Muscle of back (tissue), 11 donors: ENCODE results near the gene MYH14. TPM values are rescaled to one million over a fixed set of nuclear protein-coding genes. Genes with fewer than 3 reads are reported as not detected.

Source experiments
- DNase-seq, 3 donors: peaks; one replicate each; pipeline versions ENCODE4 v3.0.0 to v3.0.0-alpha.2; 2013
- polyA plus RNA-seq, 10 donors: library from polyadenylated mRNA; unstranded; fragments of 120-200 nt; gene quantifications; one replicate each; pipeline ENCODE4 v1.2.1, GENCODE V29; 2013; ENCODE audit not compliant: insufficient read length in 10 of 10

MYH14 gene
- polyA plus RNA-seq, 10 donors = 20.0 to 42.5 (median 33.8) TPM

- no peak for DNase-seq
Observed at GRCh38 chr19:50287331-50287730, 83.9 kb downstream of the MYH14 start.

GRCh38 chr19:50288954-50289353 is 85.5 kb downstream of the MYH14 start:
- DNase-seq = no peak

- no peak for DNase-seq
Observed at GRCh38 chr19:50290011-50290410, 86.6 kb downstream of the MYH14 start.

DNA sequence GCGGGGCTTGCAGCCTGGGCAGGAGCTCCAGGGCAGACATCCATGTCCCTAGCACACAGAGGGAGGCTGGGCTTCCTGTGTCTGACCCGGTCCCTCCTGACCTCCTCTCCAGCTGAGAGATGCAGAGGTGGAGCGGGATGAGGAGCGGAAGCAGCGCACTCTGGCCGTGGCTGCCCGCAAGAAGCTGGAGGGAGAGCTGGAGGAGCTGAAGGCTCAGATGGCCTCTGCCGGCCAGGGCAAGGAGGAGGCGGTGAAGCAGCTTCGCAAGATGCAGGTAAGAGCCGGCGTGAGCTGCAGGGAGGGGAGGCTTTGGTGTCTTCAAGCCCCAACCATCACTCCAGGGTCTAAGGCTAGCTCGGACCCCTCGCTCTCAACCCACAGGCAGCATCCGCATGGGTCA is 87.4 kb downstream of the MYH14 start:
- no peak for DNase-seq

DNA sequence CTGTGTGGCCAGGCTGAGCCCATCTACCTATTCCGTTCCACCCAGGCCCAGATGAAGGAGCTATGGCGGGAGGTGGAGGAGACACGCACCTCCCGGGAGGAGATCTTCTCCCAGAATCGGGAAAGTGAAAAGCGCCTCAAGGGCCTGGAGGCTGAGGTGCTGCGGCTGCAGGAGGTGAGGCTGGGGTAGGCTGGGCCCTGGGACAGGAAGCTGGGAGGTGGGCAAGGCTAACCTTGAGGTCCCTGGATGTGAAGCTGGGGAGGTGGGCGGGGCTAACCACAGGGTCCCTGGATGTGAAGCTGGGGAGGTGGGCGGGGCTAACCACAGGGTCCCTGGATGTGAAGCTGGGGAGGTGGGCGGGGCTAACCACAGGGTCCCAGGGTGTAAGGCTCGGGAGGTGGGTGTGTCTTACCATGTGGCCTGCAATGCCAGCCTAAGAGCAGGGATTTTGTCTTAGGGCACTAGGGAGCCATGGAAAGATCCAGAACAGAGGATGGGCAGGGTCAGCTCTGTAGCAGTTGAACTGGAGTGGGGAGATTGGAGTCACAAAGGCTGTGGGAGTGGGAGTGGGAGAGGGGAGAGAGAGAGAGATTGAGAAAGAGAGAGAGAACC is 88.9 kb downstream of the MYH14 start:
- DNase-seq = no peak

- DNase-seq = no peak
Observed at GRCh38 chr19:50293263-50294004, 90.0 kb downstream of the MYH14 start.

- DNase-seq = no peak
Observed at GRCh38 chr19:50300051-50300450, 96.6 kb downstream of the MYH14 start.

DNA sequence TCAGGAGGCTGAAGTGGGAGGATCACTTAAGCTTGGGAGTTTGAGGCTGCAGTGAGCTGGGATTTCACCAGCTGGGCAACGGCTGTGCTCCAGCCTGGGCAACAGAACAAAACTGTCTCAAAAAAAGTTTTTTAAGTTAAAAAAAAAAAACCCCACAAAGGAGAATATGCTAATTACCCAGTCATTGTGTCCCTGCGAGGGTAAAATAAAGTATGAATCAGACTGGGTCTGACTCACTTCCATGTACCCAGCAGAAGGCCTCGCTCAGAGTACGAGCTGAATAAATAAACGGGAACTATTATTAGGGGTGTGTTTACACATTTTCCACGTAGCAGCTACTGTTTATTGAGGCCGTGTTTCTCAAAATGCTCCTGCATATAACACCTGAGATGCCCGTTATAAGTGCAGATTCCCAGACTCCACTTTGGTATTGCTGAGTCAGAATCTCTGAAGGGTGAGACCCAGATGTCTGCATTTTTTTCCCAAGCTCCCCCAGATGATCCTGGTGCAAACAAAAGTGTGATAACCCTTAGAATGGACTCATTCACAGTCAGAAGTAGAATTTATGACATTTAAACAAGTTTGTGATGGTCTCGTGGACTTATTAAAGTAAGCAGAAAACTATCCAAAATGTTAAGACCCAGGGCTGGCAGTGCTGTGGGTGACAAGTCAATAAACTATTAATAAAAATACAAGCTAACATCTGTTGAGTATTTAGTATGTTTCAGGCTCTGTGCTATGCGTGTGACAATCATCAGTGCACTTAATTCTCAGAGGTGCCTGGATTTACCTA is 97.6 kb downstream of the MYH14 start:
- DNase-seq = no peak

DNA sequence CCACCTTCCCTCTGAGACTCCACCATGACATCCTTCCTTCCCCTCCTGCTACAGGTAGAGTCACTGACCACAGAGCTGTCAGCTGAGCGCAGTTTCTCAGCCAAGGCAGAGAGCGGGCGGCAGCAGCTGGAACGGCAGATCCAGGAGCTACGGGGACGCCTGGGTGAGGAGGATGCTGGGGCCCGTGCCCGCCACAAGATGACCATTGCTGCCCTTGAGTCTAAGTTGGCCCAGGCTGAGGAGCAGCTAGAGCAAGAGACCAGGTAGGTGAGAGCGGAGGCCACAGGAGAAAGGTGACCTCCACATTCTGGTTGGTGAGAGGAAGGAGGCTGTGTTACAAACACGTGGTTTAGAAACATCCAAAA is 98.2 kb downstream of the MYH14 start:
- no peak for DNase-seq

- DNase-seq = no peak
Observed at GRCh38 chr19:50303558-50303957, 100.1 kb downstream of the MYH14 start.

DNA sequence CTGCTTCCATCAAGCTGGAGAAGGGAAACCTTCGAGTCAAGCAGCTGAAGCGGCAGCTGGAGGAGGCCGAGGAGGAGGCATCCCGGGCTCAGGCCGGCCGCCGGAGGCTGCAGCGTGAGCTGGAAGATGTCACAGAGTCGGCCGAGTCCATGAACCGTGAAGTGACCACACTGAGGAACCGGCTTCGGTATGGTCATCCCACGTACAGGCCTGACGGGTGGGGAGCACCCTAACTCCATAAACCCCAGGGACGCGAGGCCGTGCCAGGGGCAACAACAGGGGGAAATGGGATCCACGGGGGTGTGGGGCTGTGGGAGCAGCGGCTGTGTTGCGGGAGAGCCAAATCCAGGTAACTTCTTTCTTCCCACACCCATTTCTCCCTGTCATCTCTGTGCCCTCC is 105.6 kb downstream of the MYH14 start:
- DNase-seq = no peak

- no peak for DNase-seq
Observed at GRCh38 chr19:50309396-50310125, 106.1 kb downstream of the MYH14 start.

GRCh38 chr19:50310759-50311465 is 107.5 kb downstream of the MYH14 start:
- DNase-seq = no peak

- DNase-seq = no peak
Observed at GRCh38 chr19:50311723-50312635, 108.6 kb downstream of the MYH14 start.

- no peak for DNase-seq
Observed at GRCh38 chr19:50312967-50313811, 109.8 kb downstream of the MYH14 start.

DNA sequence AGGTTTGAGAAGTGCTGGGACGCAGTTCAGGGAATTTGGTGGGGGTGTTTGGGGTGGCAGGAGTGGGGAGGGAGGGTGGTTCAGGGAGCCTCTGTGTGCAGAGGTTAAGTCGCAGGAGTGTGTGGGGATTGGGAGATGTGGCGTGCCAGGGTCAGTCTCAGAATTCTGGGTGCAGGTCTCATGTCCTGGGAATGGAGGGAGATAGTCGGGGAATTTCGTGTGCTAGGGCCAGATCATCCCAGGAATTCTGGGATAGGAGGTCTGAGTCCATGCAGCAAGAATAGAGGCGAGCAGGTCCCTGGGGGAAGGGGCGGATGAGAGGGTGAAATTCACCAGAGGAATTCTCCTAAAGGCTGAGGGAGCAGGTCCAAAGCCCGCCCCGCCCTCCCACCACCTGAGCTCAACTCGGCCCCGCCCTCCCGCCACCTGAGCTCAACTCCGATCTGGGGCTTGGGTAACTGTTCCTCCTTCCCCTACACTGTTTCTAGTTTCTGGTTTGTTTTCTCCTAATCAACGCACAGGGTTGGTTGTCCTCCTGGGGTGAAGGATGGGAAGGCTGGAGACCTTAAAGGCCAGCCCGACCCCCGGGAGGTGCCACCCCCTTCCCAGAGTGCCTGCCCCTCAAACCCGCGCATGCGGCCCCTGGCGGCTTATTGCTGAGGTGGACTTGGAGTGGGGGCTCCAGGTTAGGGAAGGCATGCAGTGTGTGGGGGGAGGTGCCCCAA is 110.6 kb downstream of the MYH14 start:
- DNase-seq = no peak

DNA sequence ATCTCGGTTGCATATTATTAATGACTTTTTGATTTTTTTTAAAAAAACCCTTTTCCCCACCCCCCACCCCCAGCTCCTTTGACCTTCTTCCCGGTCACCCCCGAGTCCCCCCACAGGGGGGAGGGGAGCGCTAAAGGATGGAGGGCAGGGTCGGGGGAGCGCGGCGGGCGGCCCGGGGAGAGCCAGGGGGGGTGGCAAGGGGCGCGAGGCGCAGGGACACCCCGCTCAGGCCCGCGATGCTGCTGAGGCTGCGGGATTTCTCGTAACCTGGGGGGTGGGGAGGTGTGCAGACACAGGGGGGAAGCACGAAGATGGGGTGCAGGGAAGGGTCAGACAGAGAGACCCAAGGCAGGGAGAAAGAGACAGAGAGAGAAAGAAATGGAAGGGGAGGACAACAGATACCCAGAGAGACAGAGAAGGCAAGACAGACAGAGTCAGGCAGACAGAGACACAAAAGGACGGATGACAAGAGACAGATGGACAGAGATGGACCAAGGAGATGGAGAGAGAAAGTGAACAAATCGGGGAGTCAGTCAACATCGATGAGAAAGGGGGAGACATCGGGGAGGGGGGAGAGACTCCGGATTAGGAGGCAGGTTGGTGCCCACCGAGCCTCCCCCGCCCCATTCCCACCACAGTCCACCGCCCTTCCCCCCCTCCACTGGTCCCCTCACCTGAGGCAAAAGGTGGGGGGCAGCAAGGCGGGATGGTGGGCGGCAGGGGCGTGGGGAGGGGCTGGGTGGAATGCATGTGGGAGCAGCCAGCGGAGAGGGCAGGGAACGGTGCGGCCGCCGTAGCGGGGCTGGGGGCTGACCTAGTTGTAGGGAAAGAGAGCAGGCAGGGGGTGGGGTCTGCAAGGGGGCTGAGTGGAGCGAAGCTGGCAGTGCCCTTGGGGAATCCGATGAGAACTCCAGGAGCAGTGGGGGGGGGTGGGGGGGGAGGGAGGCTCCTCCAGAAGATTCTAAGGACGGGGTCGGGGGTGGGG is 111.6 kb downstream of the MYH14 start:
- no peak for DNase-seq
